Measurements from ENCODE around the gene KCTD1. TPM values are rescaled to one million over a fixed set of nuclear protein-coding genes. Genes with fewer than 3 reads are reported as not detected.
"Not testable (repeated sequence)": the region's sequence is repeated elsewhere in the genome, so short reads cannot be mapped to it uniquely, and the experiment has no call there.

KCTD1 gene
- total RNA-seq, 1 donor from 2014 or later = 1.3 TPM

DNA sequence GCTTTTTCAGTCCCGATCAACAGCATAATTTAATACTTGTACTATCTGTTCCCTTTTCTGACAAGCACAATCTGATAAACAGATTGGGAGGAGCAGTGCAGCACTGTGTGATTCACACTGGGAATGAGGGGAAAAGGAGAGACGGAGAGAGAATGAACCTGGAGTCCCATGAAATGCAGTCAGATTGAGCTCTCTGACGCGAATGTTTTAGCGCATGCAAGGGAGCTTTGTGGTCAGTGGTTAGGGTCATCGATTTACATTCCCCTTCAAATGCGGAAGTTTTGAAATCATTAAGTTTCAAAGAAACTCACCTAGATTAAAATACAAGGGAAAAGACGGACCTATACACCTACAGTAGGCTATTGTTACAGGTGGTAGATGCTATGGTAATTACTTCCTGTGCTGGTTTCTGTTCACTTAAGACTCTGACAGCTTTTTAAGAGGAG, 99.6 kb downstream of the KCTD1 start:
- no peak overlapping the region for H3K27ac ChIP-seq

GRCh38 chr18:26443853-26444252, 104.5 kb downstream of the KCTD1 start:
- no peak for DNase-seq (ENCODE audit: low spot score in 2 of 2)
- no peaks in the 10 kb centered on the region for H3K27me3 ChIP-seq
- H3K4me1 ChIP-seq = no peaks in the 10 kb centered on the region
- H3K4me3 ChIP-seq = no peak overlapping the region
- intact Hi-C loops (cut with DNase I) = no loop called here
- no peak overlapping the region for H3K27ac ChIP-seq
- TF ChIP-seq, protein P1, sequence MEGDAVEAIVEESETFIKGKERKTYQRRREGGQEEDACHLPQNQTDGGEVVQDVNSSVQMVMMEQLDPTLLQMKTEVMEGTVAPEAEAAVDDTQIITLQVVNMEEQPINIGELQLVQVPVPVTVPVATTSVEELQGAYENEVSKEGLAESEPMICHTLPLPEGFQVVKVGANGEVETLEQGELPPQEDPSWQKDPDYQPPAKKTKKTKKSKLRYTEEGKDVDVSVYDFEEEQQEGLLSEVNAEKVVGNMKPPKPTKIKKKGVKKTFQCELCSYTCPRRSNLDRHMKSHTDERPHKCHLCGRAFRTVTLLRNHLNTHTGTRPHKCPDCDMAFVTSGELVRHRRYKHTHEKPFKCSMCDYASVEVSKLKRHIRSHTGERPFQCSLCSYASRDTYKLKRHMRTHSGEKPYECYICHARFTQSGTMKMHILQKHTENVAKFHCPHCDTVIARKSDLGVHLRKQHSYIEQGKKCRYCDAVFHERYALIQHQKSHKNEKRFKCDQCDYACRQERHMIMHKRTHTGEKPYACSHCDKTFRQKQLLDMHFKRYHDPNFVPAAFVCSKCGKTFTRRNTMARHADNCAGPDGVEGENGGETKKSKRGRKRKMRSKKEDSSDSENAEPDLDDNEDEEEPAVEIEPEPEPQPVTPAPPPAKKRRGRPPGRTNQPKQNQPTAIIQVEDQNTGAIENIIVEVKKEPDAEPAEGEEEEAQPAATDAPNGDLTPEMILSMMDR (IDR thresholded peaks at IDR 0.05) = no peak
- no peaks in the 10 kb centered on the region for H3K36me3 ChIP-seq
- H3K9me3 ChIP-seq = no peaks in the 10 kb centered on the region

More for the DNA sequence above, 99.6 kb downstream of the KCTD1 start:
- Histone ChIP-seq H3K9me3 (no peaks in the 10 kb centered on the region), H3K4me1 (no peaks in the 10 kb centered on the region), H3K4me3 (no peak overlapping the region), H3K36me3 (no peaks in the 10 kb centered on the region), H3K27me3 (no peaks in the 10 kb centered on the region)
- TF ChIP-seq, protein P1 (IDR thresholded peaks at IDR 0.05) = no peak
- no peak for DNase-seq (ENCODE audit: low spot score in 2 of 2)
- intact Hi-C loops (cut with DNase I) = no loop called here

DNA sequence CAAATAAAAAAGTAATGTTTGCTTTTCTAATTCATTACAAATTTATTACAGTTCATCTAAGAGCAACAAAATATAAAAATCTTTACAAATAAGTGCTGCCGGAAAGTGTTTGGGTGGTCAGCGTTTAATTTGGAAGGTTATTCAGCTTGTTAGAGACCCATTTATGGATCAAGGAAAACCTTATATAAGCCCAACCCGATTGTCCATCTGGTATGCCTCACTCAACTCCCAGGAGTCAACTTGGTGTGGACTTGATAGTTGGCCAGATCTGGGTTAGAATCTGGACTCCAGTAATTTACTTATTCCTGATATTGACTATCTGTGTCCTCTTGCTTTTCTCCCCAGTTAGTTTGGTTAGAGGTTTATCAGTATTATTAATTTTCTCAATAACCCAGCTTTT, 106.2 kb downstream of the KCTD1 start:
- H3K4me3 ChIP-seq = no peak overlapping the region
- no peaks in the 10 kb centered on the region for H3K4me1 ChIP-seq
- DNase-seq (ENCODE audit: low spot score in 2 of 2) = no peak
- no peak overlapping the region for H3K27ac ChIP-seq
- no peaks in the 10 kb centered on the region for H3K27me3 ChIP-seq
- intact Hi-C loops (cut with DNase I) = no loop called here
- no peaks in the 10 kb centered on the region for H3K9me3 ChIP-seq
- H3K36me3 ChIP-seq = no peaks in the 10 kb centered on the region
- TF ChIP-seq, protein P1 (IDR thresholded peaks at IDR 0.05) = no peak

DNA sequence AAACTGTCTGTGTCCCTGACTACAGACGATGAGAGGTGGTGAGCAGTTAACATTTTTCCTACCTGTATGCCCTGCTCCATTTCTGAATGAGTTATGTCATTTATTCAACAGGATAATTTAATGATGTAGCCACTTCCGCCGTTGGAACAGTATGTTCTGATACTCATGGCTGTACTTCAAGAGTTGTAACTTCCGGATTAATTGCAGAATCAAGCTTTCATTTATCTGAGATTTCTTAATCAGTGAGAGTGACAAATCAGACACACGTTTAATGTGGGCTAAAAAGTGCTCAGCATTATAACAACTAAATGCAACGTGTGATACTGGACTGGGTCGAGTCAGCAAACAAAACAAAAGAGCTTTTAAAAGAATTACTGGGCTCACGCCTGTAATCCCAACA, 107.7 kb downstream of the KCTD1 start:
- no peaks in the 10 kb centered on the region for H3K27me3 ChIP-seq
- H3K4me1 ChIP-seq = no peaks in the 10 kb centered on the region
- no peaks in the 10 kb centered on the region for H3K9me3 ChIP-seq
- intact Hi-C loops (cut with DNase I) = no loop called here
- no peaks in the 10 kb centered on the region for H3K36me3 ChIP-seq
- no peak for DNase-seq (ENCODE audit: low spot score in 2 of 2)
- H3K27ac ChIP-seq = no peak overlapping the region
- H3K4me3 ChIP-seq = no peak overlapping the region
- TF ChIP-seq, protein P1 (IDR thresholded peaks at IDR 0.05) = no peak

DNA sequence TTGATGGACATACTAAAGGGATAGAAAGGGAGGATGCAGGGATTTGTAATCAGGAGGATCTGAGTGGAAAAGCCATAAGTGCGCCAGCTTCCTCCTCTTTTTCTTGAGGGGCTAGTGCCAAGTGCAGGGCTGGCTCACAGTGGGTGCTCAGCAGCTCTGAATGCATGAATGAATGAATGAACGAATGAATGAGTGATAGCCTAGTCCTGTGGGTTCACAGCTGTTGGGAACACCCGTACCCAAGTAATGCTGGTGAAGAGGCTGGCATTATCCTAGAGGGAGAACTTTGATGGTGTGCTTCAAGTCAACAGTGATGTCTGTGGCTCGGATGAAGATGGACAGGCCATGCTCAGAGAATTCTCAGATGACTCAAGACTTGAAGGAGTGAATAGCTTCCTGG, 108.8 kb downstream of the KCTD1 start:
- H3K9me3 ChIP-seq = no peaks in the 10 kb centered on the region
- no peaks in the 10 kb centered on the region for H3K27me3 ChIP-seq
- no peak overlapping the region for H3K4me3 ChIP-seq
- DNase-seq (ENCODE audit: low spot score in 2 of 2) = no peak
- H3K4me1 ChIP-seq = no peaks in the 10 kb centered on the region
- intact Hi-C loops (cut with DNase I) = no loop called here
- H3K36me3 ChIP-seq = no peaks in the 10 kb centered on the region
- TF ChIP-seq, protein P1 (IDR thresholded peaks at IDR 0.05) = no peak
- H3K27ac ChIP-seq = no peak overlapping the region

DNA sequence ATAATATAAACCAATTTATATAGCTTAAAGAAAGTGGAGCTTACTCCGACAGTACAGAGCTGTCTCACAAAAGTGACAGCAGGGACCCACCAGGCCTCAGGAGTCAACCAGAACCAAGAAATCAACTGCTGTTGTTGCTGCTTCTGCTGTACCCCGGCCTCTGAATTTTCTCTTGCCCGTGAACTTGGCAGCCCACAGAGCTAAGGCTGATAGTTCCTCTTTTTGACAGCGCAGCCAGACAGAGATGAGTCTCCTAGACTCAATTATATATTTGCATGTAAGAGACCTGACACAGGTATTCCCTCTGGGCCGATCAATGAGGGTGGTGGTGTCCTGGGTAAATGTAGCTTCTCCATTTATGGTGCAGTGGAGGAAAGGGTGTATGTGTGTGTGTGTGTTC, 109.4 kb downstream of the KCTD1 start:
- intact Hi-C loops (cut with DNase I) = no loop called here
- Histone ChIP-seq H3K27me3 (no peaks in the 10 kb centered on the region), H3K9me3 (no peaks in the 10 kb centered on the region), H3K4me1 (no peaks in the 10 kb centered on the region), H3K4me3 (no peak overlapping the region), H3K27ac (no peak overlapping the region), H3K36me3 (no peaks in the 10 kb centered on the region)
- TF ChIP-seq, protein P1 (IDR thresholded peaks at IDR 0.05) = no peak
- no peak for DNase-seq (ENCODE audit: low spot score in 2 of 2)

- H3K27me3 ChIP-seq; H3K4me1 ChIP-seq; H3K27ac ChIP-seq; H3K9me3 ChIP-seq; H3K4me3 ChIP-seq; H3K36me3 ChIP-seq; intact Hi-C loops (cut with DNase I); DNase-seq (ENCODE audit: low spot score in 2 of 2): not testable (repeated sequence)
Observed at GRCh38 chr18:26437634-26438033, 110.7 kb downstream of the KCTD1 start.
